Eye (tissue), 1 donor: Measurements from ENCODE around the gene TOP3B.
"Not testable (repeated sequence)": the region's sequence is repeated elsewhere in the genome, so short reads cannot be mapped to it uniquely, and the experiment has no call there.

Experiments used
- DNase-seq: peaks from one replicate; pipeline ENCODE4 v3.0.0-alpha.2; 2015

Gene TOP3B

DNA sequence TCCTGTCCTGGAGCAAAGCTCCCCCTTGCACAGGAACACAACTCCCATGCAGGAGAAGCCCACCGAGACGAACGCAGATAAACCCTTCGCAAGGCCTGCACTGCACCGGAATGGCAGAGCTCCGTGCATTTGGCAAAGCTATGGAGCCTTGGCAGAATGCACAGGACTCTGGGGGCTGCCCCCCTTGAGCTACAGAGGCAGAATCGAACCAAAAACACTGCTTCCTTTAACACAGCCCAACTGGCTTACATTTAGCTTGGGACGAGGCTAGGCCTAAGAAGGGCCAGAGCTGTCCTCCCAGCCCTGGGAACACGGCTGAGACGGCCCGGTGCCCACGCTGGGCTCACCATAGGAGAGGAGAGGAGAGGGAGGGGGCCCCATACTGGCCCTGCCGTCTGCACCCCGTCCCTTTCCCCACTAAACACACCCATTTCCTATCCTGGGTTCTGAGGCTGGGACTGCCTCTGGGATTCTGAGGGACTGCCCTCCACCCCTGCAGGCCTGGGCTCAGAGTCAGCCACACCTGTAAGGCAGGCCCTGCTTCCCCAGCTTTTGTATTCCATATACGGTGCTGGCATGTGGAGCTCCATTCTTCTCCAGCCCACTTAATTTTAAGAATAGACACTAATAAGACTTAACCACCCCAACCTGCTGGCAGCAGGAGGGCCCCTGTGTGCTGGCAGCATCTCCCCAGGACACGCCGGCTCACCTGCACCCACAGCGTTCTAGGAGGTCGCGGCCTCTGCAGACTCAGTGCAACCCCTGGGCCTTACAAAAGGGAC lies 62.9 kb downstream of the TOP3B start:
- DNase-seq = no peak

DNA sequence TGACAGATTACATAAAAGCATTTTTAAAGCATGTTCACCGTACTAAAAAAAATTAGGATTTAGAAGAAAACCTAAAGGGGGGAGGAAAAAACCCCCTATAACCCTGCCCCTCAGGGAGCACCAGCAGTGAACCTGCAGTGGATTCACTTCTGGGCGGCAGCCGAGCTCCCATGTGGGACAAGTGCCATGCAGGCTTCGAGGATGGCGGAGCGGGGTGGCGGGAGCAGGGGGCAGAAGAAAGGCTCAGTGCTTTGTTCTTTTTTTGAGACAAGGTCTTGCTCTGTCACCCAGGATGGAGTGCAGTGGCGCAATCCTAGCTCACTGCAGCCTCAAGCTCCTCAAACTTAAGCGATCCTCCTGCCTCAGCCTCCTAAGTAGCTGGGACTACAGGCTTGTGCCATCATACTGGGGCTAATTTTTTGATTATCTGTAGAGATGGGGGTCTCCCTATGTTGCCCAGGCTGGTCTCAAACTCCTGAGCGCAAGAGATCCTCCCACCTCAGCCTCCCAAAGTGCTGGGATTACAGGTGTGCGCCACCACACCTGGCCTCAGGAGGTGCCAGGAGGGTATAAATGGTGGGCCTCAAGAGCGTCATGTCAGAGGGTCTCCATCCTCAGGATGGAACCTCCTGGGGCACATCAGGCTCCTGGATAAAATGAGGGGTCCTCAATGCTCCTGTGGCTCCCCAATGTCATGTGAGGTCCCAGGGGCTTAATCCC lies 64.0 kb downstream of the TOP3B start:
- no peak for DNase-seq

DNA sequence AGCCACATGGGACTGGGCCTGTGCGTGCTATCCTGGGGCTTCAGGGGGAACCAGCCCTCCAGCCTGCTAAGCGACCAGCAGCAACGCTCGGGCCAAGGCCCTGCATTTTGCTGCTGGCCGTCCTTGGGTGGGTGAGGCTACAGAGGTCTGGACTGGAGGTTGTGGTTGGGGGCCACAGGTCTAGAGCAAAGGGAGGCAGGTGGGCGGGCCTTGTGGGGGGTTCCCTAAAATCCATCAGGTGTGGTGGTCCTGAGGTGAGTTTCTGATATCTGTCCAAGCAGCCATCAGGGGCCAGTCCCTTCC lies 64.7 kb downstream of the TOP3B start:
- no peak for DNase-seq

DNA sequence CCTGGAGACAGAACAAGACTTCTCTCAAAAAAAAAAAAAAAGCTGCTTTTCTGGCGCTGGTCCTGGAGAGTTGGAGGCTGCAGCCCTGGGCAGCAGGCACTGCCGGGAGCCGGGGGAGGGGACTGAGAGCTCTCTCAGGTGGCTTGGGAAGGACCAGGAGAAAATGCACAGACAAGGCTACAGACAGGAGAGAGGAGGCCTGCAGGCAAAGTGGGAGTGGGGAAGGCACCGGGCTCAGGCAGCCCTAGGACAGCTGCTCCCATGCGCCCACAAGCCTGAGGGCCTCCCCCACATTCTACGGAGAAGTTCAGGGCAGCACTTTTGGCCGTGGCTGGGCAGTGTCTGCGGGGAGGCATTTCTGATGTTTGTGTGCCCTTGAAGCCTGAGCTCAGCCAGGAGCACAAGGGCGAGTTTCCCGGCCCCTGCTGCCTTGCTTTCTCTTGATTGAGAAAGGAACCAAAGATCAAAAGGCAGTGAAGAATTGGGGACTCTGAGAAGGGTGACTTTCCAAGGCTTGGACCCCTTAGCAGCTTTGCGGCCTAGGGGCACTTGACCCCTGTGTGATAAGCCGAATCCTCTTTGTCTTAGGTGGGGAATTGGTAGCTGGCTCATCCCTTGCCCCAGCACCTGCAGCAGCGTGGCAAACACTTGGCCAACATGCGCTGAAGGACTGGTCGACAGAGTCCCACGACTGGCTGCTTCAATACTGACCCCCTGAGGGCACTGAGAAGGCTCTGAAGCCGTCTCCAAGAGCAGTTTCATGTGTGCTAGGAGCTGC lies 65.2 kb downstream of the TOP3B start:
- DNase-seq = peak; percentile 24

DNA sequence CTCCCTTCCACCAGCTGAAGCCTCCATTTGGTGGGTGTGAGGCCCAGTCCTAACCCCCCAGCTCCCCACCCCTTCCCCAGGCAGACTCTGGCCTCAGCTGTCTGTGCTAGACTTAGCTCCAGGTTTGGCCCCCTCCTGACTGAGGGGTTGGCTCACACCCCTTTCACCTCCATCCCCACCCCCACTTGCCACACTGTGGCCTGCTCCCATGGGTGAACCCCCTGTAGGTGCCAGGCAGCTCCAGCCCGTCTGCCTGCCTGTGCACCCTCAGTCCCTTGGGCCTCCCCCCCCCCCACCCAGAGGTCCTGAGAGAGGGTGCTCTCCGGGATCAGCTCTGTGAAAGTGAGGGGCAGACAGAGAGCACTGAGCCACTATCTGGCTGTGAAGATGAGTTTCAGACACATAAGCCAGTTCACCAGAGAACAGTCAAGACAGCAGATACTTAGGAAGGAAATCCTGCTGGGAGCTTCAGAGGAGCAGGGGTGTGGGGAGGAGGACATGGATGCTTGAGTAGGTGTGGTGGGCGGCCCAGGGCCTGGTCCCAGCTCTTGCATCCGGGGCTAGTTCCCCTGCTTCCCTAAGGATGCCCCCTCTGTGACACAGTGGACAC lies 66.2 kb downstream of the TOP3B start:
- no peak for DNase-seq

DNA sequence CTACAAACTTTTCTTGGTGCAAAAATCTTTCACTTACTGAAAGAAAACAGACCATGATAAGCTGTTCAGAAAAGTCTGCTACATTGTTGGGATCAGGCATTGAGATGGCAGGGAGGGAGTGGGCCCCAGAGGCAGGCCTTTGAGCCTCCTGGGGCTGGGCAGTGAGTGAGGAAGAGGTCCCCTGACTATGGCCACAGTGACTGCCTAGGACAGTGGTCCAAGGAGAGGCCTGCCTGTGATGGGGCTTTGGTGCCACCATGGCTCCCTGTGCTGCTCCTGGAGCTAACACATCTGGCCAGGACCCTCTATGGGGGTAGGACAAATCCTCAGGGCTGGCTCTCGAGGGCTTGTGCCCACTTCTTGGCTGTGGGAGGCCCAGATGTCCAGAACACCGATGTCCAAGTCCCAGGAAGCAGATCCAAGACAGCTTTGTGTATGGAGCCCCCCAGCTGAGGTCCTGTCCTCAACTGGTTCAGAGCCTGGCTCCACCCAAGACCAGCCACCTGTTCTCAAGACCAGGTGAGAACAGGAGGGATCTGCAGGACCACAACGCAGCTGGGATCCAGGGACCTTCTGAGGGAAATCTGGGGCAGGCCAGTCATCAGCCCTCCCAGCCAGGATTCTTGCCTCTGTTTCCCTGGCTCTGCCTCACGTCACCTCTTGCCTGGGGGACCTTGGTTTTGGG lies 66.8 kb downstream of the TOP3B start:
- DNase-seq = no peak

DNA sequence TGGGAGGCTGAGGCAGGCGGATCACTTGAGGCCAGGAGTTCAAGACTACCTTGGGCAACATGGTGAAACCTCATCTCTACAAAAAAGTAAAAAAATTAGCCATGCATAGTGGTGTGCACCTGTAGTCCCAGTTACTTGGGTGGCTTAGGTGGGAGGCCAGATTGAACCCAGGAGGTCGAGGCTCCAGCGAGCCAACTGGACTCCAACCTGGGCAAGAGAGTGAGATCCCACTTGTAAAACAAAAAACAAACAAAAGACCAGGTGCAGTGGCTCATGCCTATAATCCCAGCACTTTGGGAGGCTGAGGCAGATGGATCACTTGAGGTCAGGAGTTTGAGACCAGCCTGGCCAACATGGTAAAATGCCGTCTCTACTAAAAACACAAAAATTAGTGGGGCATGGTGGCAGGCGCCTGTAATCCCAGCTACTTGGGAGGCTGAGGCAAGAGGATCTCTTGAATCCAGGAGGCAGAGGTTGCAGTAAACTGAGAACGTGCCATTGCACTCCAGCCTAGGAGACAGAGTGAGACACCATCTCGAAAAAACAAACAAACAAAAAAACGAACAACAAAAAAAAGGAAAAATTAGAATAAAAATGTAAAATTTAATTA lies 68.4 kb downstream of the TOP3B start:
- DNase-seq = not testable (repeated sequence)

DNA sequence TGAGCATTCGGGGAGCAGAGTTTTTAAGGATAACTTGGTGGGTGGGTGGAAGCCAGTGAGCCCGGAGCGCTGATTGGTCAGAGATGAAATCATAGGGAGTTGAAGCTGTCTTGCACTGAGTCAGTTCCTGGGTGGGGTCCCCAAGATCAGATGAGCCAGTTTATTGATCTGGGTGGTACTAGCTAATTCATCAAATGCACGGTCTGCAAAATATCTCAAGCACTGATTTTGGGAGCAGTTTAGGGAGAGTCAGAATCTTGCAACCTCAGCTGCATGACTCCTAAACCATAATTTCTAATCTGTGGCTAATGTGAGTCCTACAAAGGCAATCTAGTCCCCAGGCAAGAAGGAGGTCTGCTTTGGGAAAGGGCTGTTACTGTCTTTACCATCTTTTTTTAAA lies 72.2 kb downstream of the TOP3B start:
- not testable (repeated sequence) for DNase-seq

DNA sequence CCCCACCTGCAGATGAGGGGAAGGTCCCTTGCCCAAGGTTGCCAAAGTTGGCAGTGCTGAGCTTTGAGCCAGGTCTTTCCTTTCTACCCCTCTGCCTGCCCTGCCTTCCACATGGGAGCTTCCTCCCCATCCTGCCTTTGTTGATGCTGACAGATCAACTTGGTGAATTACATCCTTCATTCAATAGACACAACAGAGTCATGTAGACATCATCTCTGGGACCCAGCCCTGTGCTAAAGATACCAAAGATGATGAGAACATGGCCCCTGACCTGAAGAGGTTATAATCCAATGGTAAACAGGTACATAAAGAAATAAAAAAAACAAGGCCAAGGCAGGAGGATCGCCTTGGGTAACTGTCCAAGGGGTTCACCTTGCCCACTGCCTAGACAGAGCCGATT lies 72.7 kb downstream of the TOP3B start:
- DNase-seq = no peak

DNA sequence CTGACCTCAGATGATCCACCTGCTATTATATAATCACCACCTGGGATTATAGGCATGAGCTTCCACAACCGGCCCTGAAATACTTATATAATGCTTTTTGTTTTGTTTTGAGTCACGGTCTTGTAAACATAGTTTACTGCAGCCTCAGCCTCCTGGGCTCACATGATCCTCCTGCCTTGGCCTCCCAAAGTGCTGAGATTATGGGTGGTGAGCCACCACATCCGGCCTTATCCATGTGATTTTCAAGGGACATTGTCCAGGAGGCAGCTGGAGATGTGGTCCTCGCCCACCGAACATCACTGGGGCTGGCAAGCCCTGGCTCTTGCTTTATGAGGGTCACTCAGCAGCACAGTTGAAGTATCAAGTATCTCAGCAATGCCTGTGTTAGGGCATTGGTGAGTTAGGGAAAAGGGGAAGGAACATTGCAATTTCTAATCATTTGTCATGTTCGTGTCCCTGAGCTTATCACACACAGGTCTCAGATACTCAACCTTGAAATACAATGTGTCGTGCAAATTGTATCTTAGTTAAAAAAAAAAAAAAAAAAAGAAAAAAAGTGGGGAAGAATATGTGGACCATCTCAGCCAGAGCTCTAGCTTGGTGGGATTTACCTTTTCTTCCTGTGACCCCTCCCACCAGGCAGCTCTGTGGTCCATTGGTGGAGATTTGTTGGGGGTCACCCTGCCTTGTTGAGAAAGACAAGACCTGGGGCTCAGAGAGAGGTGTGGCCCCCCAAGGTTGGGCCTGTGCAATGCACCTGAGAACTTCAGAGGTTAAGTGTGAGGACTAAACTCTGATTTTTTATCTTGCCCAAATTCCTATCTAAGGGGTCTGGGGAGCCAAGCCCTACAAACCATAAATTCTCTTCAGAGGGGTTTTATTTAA lies 74.7 kb downstream of the TOP3B start:
- no peak for DNase-seq
